ENCODE data around the gene ROBO1. TPM values are rescaled to one million over a fixed set of nuclear protein-coding genes. Genes with fewer than 3 reads are reported as not detected.

The ROBO1 gene
- total and polyA plus RNA-seq, 2 of the 8 experiments (the other 6 are each of a cell fraction or from before 2014, with no cell fraction given): 51.4 to 91.0 TPM

DNA sequence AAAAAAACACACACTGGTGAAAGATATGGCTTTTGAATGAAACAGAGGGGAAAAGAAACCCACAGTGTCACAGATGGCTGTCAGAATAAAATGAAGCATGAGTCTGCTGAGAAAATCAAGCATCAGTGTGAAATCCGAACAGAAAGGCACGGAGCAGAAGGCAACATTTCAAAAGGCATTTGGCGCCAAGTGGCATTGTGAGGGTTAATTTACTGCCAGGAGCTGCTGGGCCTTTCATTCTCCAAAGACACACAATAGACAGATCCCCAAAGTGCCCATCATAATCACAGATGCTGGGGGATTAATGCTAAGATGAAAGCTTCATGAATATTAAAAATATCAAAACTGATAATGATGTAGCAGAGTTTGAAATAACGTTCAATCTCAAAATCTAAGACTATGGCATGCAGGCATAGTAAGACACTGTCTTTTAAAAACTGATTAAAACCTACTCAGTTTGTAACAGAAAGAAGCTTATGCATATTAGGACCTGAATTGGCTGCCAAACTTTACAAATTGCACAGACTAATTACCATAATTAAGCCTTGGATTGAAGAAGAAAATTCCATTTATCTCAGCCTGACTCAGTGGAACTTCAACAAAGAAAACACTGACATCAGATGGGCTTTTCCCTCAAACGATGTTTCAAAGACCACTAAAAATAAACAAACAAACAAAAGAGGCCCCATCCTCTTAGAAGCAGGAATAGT, 589.2 kb downstream of the ROBO1 start:
- no peak overlapping the region for H3K27ac ChIP-seq (ENCODE audit: low read depth, low read length)
- H3K4me2 ChIP-seq (ENCODE audit: insufficient read depth in 1 of 2, low read depth in 2 of 2, low read length in 2 of 2): no peak overlapping the region
- no peak overlapping the region for H3K18ac ChIP-seq (ENCODE audit: extremely low read depth, low read length)
- H2BK120ac ChIP-seq (replicated peaks; ENCODE audit: low read depth, low read length): no peak overlapping the region
- ChIA-PET CTCF (ENCODE audit: partially characterized antibody) (interaction anchor here (0.7 kb wide), 1 partner anchor 9 kb away, joined by 3 read pairs; no protein-coding TSS in a partner anchor), POLR2A (ENCODE audit: partially characterized antibody) (no interaction called here)
- FAIRE-seq (peak; percentile 55), DNase-seq (ENCODE audit: low read depth in 1 of 2, low spot score in 2 of 2) (no peak)
- H4K5ac ChIP-seq (ENCODE audit: insufficient read length, low read depth, low read length): no peak overlapping the region
- H3K4me1 ChIP-seq (replicated peaks in 1 of 4; ENCODE audit: control insufficient read depth in 3 of 4, insufficient read depth in 4 of 4, low read length in 3 of 4): no peaks in the 10 kb centered on the region; a peak in 1 of 7 replicates
- H2BK12ac ChIP-seq (ENCODE audit: low read depth, low read length): no peak overlapping the region
- no peak overlapping the region for H3K56ac ChIP-seq (replicated peaks; ENCODE audit: insufficient read length, low read depth, low read length)
- H3K27me3 ChIP-seq (replicated peaks in 1 of 4; ENCODE audit: control insufficient read depth in 3 of 4, extremely low read depth in 1 of 4, insufficient read depth in 3 of 4, low read length in 3 of 4): no peaks in the 10 kb centered on the region
- H3K14ac ChIP-seq (ENCODE audit: insufficient read length): no peak overlapping the region
- no peaks in the 10 kb centered on the region for H3K23me2 ChIP-seq (ENCODE audit: low read depth, low read length)
- no peak overlapping the region for H2BK20ac ChIP-seq (ENCODE audit: low read length)
- no peak overlapping the region for H3K9ac ChIP-seq (replicated peaks in 1 of 4; ENCODE audit: extremely low read depth in 1 of 4, low read depth in 3 of 4, low read length in 3 of 4)
- H2AK5ac ChIP-seq (ENCODE audit: low read depth, low read length): no peak overlapping the region
- H3K36me3 ChIP-seq (ENCODE audit: control insufficient read depth in 2 of 4, insufficient read depth in 4 of 4, low read length in 3 of 4): no peaks in the 10 kb centered on the region
- 73% methylated on average over 5 of the region's 5 CpGs; no CpG with 5 or more reads in 1 of the 2 experiments for WGBS, 2 experiments (ENCODE audit: extremely low coverage in 1 of 2, insufficient coverage in 1 of 2, insufficient read length in 1 of 2, insufficient replicate concordance in 2 of 2, low coverage in 1 of 2, low lambda C conversion rate in 2 of 2, missing lambda C conversion rate in 1 of 2)
- H3K23ac ChIP-seq (ENCODE audit: insufficient read length): no peak overlapping the region
- TF ChIP-seq TAF7 (optimal IDR thresholded peaks at IDR 0.05; ENCODE audit: borderline replicate concordance, low read depth, low read length): no peak
- TF ChIP-seq CBX5 (IDR thresholded peaks at IDR 0.05; ENCODE audit: low read depth, low read length): no peak
- TF ChIP-seq CEBPB (IDR thresholded peaks at IDR 0.05; ENCODE audit: low read depth, low read length): no peak
- TF ChIP-seq SP4 (IDR thresholded peaks at IDR 0.05; ENCODE audit: low read length): no peak
- TF ChIP-seq, protein P1, sequence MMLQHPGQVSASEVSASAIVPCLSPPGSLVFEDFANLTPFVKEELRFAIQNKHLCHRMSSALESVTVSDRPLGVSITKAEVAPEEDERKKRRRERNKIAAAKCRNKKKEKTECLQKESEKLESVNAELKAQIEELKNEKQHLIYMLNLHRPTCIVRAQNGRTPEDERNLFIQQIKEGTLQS (IDR thresholded peaks at IDR 0.05; ENCODE audit: insufficient read depth, low read depth, low read length): no peak
- TF ChIP-seq TEAD4 (IDR thresholded peaks at IDR 0.05; ENCODE audit: low read depth, low read length): no peak
- no peak for TF ChIP-seq SP1 (IDR thresholded peaks at IDR 0.05; ENCODE audit: low read depth, low read length)
- no peak for TF ChIP-seq NANOG (IDR thresholded peaks at IDR 0.05; ENCODE audit: insufficient read depth, low read depth, low read length, poor library complexity, severe bottlenecking)
- TF ChIP-seq, protein P2, sequence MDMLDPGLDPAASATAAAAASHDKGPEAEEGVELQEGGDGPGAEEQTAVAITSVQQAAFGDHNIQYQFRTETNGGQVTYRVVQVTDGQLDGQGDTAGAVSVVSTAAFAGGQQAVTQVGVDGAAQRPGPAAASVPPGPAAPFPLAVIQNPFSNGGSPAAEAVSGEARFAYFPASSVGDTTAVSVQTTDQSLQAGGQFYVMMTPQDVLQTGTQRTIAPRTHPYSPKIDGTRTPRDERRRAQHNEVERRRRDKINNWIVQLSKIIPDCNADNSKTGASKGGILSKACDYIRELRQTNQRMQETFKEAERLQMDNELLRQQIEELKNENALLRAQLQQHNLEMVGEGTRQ (IDR thresholded peaks at IDR 0.05; ENCODE audit: low read length): no peak
- no peak for TF ChIP-seq POLR2A (IDR thresholded peaks at IDR 0.05; ENCODE audit: control extremely low read depth in 1 of 2, low read depth in 2 of 2, low read length in 2 of 2)
- TF ChIP-seq EP300 (IDR thresholded peaks at IDR 0.05; ENCODE audit: borderline replicate concordance in 1 of 2, low read depth in 2 of 2, low read length in 2 of 2): no peak
- H3K79me2 ChIP-seq (ENCODE audit: control insufficient read depth in 1 of 2, insufficient read depth in 2 of 2, low read length in 2 of 2): no peaks in the 10 kb centered on the region
- H3K4me3 ChIP-seq (ENCODE audit: extremely low read depth in 1 of 4, insufficient read depth in 2 of 4, low read depth in 3 of 4, low read length in 4 of 4): no peak overlapping the region; a peak in 1 of 8 replicates
- no peaks in the 10 kb centered on the region for H3K79me1 ChIP-seq (ENCODE audit: low read depth, low read length)
- H2AFZ ChIP-seq (ENCODE audit: low read length): no peak overlapping the region
- H3K4ac ChIP-seq (replicated peaks; ENCODE audit: insufficient read length, low read depth, low read length): no peak overlapping the region
- no peaks in the 10 kb centered on the region for H4K20me1 ChIP-seq (replicated peaks in 1 of 2; ENCODE audit: control insufficient read depth in 1 of 2, insufficient read depth in 2 of 2, low read length in 2 of 2)
- 0 out of 4 replicates have a peak, but pooled peaks cover 0 to under 1% of the 10 kb centered on the region in 2 experiments for H3K9me3 ChIP-seq (ENCODE audit: insufficient read depth in 2 of 2, low read depth in 1 of 2, low read length in 1 of 2)
- no peak overlapping the region for H2BK5ac ChIP-seq (ENCODE audit: low read depth, low read length)
- no peak overlapping the region for H4K91ac ChIP-seq (replicated peaks; ENCODE audit: insufficient read length, low read length)
- H2BK15ac ChIP-seq (ENCODE audit: low read length): no peak overlapping the region
- H4K8ac ChIP-seq (ENCODE audit: extremely low read depth, insufficient read depth, low read length): no peak overlapping the region
